ENCODE measurements around the gene FOXA3. TPM values are rescaled to one million over a fixed set of nuclear protein-coding genes. Genes with fewer than 3 reads are reported as not detected.

The FOXA3 gene
- total and polyA plus RNA-seq, 2 donors (not counting 3 experiments of a cell fraction or from before 2014, with no cell fraction given), result 0.06 TPM; not detected in 1

DNA sequence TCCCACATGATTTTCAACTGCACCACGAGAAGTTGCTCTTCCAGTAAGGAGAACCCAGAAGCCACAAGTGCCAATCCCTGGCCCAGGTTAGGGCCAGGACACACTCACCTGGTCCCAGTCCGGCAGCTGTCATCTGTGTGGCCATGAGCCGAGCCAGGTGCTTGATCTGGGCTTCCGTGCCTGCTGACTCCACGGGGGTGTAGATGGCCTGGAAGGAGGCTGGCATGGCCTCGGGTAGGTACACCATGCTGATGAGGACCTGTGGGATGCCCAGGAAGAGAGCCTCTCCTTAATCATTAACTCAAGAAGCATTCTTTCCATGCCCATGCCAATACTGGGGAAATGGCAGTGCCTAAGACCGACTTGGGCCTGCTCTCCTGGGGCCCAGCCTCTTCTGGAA, 29.2 kb upstream of the FOXA3 start:
- TF ChIP-seq POLR2AphosphoS5 (IDR thresholded peaks at IDR 0.05; ENCODE audit: insufficient read depth, low read depth, low read length) (no peak), EZH2 (IDR thresholded peaks at IDR 0.05; ENCODE audit: borderline replicate concordance, low read depth, low read length, severe bottlenecking) (no peak), JUN (IDR thresholded peaks at IDR 0.05; ENCODE audit: borderline replicate concordance, insufficient read depth, insufficient read length, low read depth) (no peak), MYC (IDR thresholded peaks at IDR 0.05; ENCODE audit: low read depth, low read length) (no peak), GATA2 (IDR thresholded peaks at IDR 0.05; ENCODE audit: insufficient read depth, insufficient read length, low read depth, low read length) (no peak), POLR2A (IDR thresholded peaks at IDR 0.05; ENCODE audit: low read depth, low read length) (no peak)
- TF ChIP-seq, protein P1, sequence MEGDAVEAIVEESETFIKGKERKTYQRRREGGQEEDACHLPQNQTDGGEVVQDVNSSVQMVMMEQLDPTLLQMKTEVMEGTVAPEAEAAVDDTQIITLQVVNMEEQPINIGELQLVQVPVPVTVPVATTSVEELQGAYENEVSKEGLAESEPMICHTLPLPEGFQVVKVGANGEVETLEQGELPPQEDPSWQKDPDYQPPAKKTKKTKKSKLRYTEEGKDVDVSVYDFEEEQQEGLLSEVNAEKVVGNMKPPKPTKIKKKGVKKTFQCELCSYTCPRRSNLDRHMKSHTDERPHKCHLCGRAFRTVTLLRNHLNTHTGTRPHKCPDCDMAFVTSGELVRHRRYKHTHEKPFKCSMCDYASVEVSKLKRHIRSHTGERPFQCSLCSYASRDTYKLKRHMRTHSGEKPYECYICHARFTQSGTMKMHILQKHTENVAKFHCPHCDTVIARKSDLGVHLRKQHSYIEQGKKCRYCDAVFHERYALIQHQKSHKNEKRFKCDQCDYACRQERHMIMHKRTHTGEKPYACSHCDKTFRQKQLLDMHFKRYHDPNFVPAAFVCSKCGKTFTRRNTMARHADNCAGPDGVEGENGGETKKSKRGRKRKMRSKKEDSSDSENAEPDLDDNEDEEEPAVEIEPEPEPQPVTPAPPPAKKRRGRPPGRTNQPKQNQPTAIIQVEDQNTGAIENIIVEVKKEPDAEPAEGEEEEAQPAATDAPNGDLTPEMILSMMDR (IDR thresholded peaks at IDR 0.05; ENCODE audit: extremely low read depth in 1 of 2, insufficient read depth in 1 of 2, low read depth in 1 of 2, low read length in 2 of 2), result no peak
- TF ChIP-seq, protein P2, sequence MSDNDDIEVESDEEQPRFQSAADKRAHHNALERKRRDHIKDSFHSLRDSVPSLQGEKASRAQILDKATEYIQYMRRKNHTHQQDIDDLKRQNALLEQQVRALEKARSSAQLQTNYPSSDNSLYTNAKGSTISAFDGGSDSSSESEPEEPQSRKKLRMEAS (IDR thresholded peaks at IDR 0.05; ENCODE audit: insufficient read depth, insufficient read length), result no peak
- dilution Hi-C loops (cut with MboI; ENCODE audit: extremely low pct_ligation_motif_present, low sequenced_read_pairs), result no loop called here
- POLR2A ChIA-PET, result no interaction called here
- Histone ChIP-seq H3K36me3 (ENCODE audit: control insufficient read depth in 2 of 2, extremely low read depth in 1 of 2, insufficient read depth in 2 of 2, low read length in 2 of 2) (peaks cover 19 to 47% of the 10 kb centered on the region in 2 experiments), H3K4me2 (ENCODE audit: insufficient read depth, low read length) (no peak overlapping the region), H3K9ac (replicated peaks; ENCODE audit: extremely low read depth, insufficient read depth, low read length) (no peak overlapping the region), H3K27ac (ENCODE audit: insufficient read depth, low read depth, low read length) (no peak overlapping the region), H3K9me3 (replicated peaks; ENCODE audit: control insufficient read depth, insufficient read depth, low read length) (no peaks in the 10 kb centered on the region), H4K20me1 (replicated peaks; ENCODE audit: control insufficient read depth, extremely low read depth, insufficient read depth, low read length) (no peaks in the 10 kb centered on the region), H3K27me3 (ENCODE audit: control insufficient read depth in 2 of 2, insufficient read depth in 2 of 2, low read length in 2 of 2) (no peaks in the 10 kb centered on the region), H3K79me2 (ENCODE audit: control insufficient read depth, insufficient read depth, low read length) (no peaks in the 10 kb centered on the region), H3K4me1 (ENCODE audit: control insufficient read depth, extremely low read depth, insufficient read depth, low read length) (no peaks in the 10 kb centered on the region), H2AFZ (ENCODE audit: low read depth, low read length) (no peak overlapping the region), H3K9me1 (replicated peaks; ENCODE audit: control insufficient read depth, extremely low read depth, insufficient read depth, low read length) (no peaks in the 10 kb centered on the region), H3K4me3 (replicated peaks in 1 of 3; ENCODE audit: insufficient read depth in 1 of 3, low read depth in 1 of 3, low read length in 3 of 3) (no peak overlapping the region)
- BruUV-seq (replicated peaks), result no TSS peak
- FAIRE-seq (no peak), DNase-seq (ENCODE audit: low read depth, low spot score) (no peak)
- intact Hi-C loops (cut with micrococcal nuclease), result no loop called here
- CTCF ChIA-PET, result interaction anchor here (0.5 to 3.7 kb wide), 3 partner anchors 18 to 930 kb away, joined by 4 to 20 read pairs (median 4); no protein-coding TSS in a partner anchor
